Mesenchymal stem cell (in vitro differentiated cells and primary cell): Measurements from ENCODE around the gene SYNPO.

Source experiments
- DNase-seq: peaks from one replicate; pipeline ENCODE4 v3.0.0-alpha.2; 2013
- H2AFZ ChIP-seq: one replicate; pipeline ENCODE4 v1.6.1; 2013; ENCODE audit warnings: low read depth, mild to moderate bottlenecking, control low read depth, inconsistent platforms, low read length, moderate library complexity
- H2AK5ac ChIP-seq: 2 replicates; pipeline ENCODE4 v1.6.1; 2013; ENCODE audit warnings: low read length, moderate library complexity, mild to moderate bottlenecking, inconsistent platforms; ENCODE audit not compliant: severe bottlenecking
- H2BK120ac ChIP-seq: one replicate; pipeline ENCODE4 v1.6.1; 2013; ENCODE audit warnings: low read depth, mild to moderate bottlenecking, inconsistent platforms, low read length, moderate library complexity
- H2BK12ac ChIP-seq, 2 experiments: one replicate each; pipeline ENCODE4 v1.6.1; 2013; ENCODE audit warnings: inconsistent platforms in 2 of 2, low read length in 2 of 2, mild to moderate bottlenecking in 2 of 2, moderate library complexity in 2 of 2, control low read depth in 1 of 2
- H2BK15ac ChIP-seq: one replicate; pipeline ENCODE4 v1.6.1; 2013; ENCODE audit warnings: mild to moderate bottlenecking, low read depth, inconsistent platforms; ENCODE audit not compliant: poor library complexity, severe bottlenecking
- H2BK5ac ChIP-seq: 2 replicates; pipeline ENCODE4 v1.6.1; 2013; ENCODE audit warnings: low read depth, mild to moderate bottlenecking, low read length, control low read depth, inconsistent platforms; ENCODE audit not compliant: poor library complexity, severe bottlenecking
- H3K14ac ChIP-seq, 2 experiments: one replicate each; pipeline ENCODE4 v1.6.1; 2013; ENCODE audit warnings: inconsistent platforms in 2 of 2, low read length in 2 of 2, control low read depth in 1 of 2, mild to moderate bottlenecking in 1 of 2, moderate library complexity in 1 of 2
- H3K18ac ChIP-seq, 2 experiments: one replicate each; pipeline ENCODE4 v1.6.1; 2013; ENCODE audit warnings: inconsistent platforms in 2 of 2, low read length in 2 of 2, control low read depth in 1 of 2, low read depth in 1 of 2, mild to moderate bottlenecking in 1 of 2
- H3K23ac ChIP-seq, 2 experiments: one replicate each; pipeline ENCODE4 v1.6.1; 2013; ENCODE audit warnings: inconsistent platforms in 2 of 2, low read length in 2 of 2, mild to moderate bottlenecking in 2 of 2, moderate library complexity in 2 of 2, control low read depth in 1 of 2
- H3K27ac ChIP-seq: 2 replicates; pipeline ENCODE4 v1.5.1; 2013; ENCODE audit warnings: mild to moderate bottlenecking, moderate library complexity, low read length, control low read depth, inconsistent platforms; ENCODE audit not compliant: poor library complexity, severe bottlenecking
- H3K27me3 ChIP-seq, 2 experiments: 2 replicates each; pipeline versions ENCODE4 v1.6.1 to v1.7.0; 2013; ENCODE audit warnings: low read length in 2 of 2, mild to moderate bottlenecking in 2 of 2, moderate library complexity in 2 of 2, control low read depth in 1 of 2, inconsistent platforms in 1 of 2; ENCODE audit not compliant: control insufficient read depth in 1 of 2, insufficient read depth in 1 of 2
- H3K36me3 ChIP-seq, 2 experiments: 2 replicates each; pipeline versions ENCODE4 v1.6.1 to v1.7.0; 2013; ENCODE audit warnings: low read length in 2 of 2, control low read depth in 1 of 2, inconsistent platforms in 1 of 2, low read depth in 1 of 2, mild to moderate bottlenecking in 1 of 2; ENCODE audit not compliant: insufficient read depth in 2 of 2, control insufficient read depth in 1 of 2
- H3K4ac ChIP-seq, 2 experiments: one replicate each; pipeline ENCODE4 v1.6.1; 2013; ENCODE audit warnings: inconsistent platforms in 2 of 2, low read length in 2 of 2, mild to moderate bottlenecking in 2 of 2, moderate library complexity in 2 of 2, control low read depth in 1 of 2, low read depth in 1 of 2
- H3K4me1 ChIP-seq: 2 replicates; pipeline ENCODE4 v1.6.1; 2013; ENCODE audit warnings: low read depth, low read length, control low read depth; ENCODE audit not compliant: control insufficient read depth, insufficient read depth
- H3K4me2 ChIP-seq: 2 replicates; pipeline ENCODE4 v1.6.1; 2013; ENCODE audit warnings: low read length, mild to moderate bottlenecking, inconsistent platforms; ENCODE audit not compliant: poor library complexity, severe bottlenecking
- H3K4me3 ChIP-seq, 2 experiments: 2 replicates each; pipeline versions ENCODE4 v1.5.1 to v1.7.0; 2013; ENCODE audit warnings: low read length in 2 of 2, mild to moderate bottlenecking in 2 of 2, control low read depth in 1 of 2, low read depth in 1 of 2; ENCODE audit not compliant: insufficient read depth in 1 of 2
- H3K79me1 ChIP-seq: replicated peaks from 2 replicates; pipeline ENCODE4 v1.6.1; 2013; ENCODE audit warnings: mild to moderate bottlenecking, control low read depth, low read length, inconsistent platforms; ENCODE audit not compliant: poor library complexity, severe bottlenecking
- H3K9ac ChIP-seq: 2 replicates; pipeline ENCODE4 v1.7.0; 2013; ENCODE audit warnings: mild to moderate bottlenecking, low read length, moderate library complexity
- H3K9me3 ChIP-seq: 2 replicates; pipeline ENCODE4 v1.7.0; 2013; ENCODE audit warnings: mild to moderate bottlenecking, low read length; ENCODE audit not compliant: control insufficient read depth
- H4K8ac ChIP-seq: one replicate; pipeline ENCODE4 v1.6.1; 2013; ENCODE audit warnings: inconsistent platforms, mild to moderate bottlenecking, low read length, moderate library complexity
- H4K91ac ChIP-seq: one replicate; pipeline ENCODE4 v1.6.1; 2013; ENCODE audit warnings: mild to moderate bottlenecking, low read length, inconsistent platforms
- WGBS: methylation state at CpG from one replicate; pipeline ENCODE4 v1.1.7; 2013; ENCODE audit warnings: mixed read lengths; 5-methylcytosine and 5-hydroxymethylcytosine counted together

SYNPO gene

GRCh38 chr5:150614661-150615060, 25.8 kb upstream of the SYNPO start:
- Histone ChIP-seq H3K23ac (no peak overlapping the region), H4K91ac (no peak overlapping the region), H3K9ac (no peak overlapping the region), H2BK15ac (no peak overlapping the region), H4K8ac (no peak overlapping the region), H2BK12ac (no peak overlapping the region), H3K4me2 (no peak overlapping the region), H3K14ac (no peak overlapping the region), H3K27ac (no peak overlapping the region), H3K18ac (no peak overlapping the region), H2BK5ac (no peak overlapping the region), H2BK120ac (no peak overlapping the region), H3K27me3 (peaks cover 28 to 54% of the 10 kb centered on the region in 2 experiments), H3K4me1 (peaks cover 22% of the 10 kb centered on the region), H3K4me3 (no peak overlapping the region), H2AFZ (no peak overlapping the region), H3K9me3 (no peaks in the 10 kb centered on the region), H3K4ac (no peak overlapping the region), H3K36me3 (no peaks in the 10 kb centered on the region), H3K79me1 (no peaks in the 10 kb centered on the region), H2AK5ac (no peak overlapping the region)
- 91% methylated on average over 4 of the region's 4 CpGs for WGBS
- no peak for DNase-seq

GRCh38 chr5:150615141-150615699, 25.2 kb upstream of the SYNPO start:
- H3K14ac ChIP-seq: no peak overlapping the region
- H2AK5ac ChIP-seq: no peak overlapping the region
- H3K36me3 ChIP-seq: no peaks in the 10 kb centered on the region
- no peak overlapping the region for H4K8ac ChIP-seq
- no peak overlapping the region for H2BK5ac ChIP-seq
- no peak for DNase-seq
- no peak overlapping the region for H2BK15ac ChIP-seq
- H2BK120ac ChIP-seq: no peak overlapping the region
- H3K4ac ChIP-seq: no peak overlapping the region
- H3K9ac ChIP-seq: peak overlapping the region; percentile 33
- H2AFZ ChIP-seq: no peak overlapping the region
- H3K4me1 ChIP-seq: peaks cover 22% of the 10 kb centered on the region
- no peak overlapping the region for H3K4me2 ChIP-seq
- H3K4me3 ChIP-seq: peak overlapping the region in 1 of 2 experiments; percentile 2
- no peak overlapping the region for H2BK12ac ChIP-seq
- H3K27ac ChIP-seq: no peak overlapping the region
- no peak overlapping the region for H3K18ac ChIP-seq
- H4K91ac ChIP-seq: no peak overlapping the region
- H3K79me1 ChIP-seq: no peaks in the 10 kb centered on the region
- 37% methylated on average over 16 of the region's 17 CpGs for WGBS
- H3K9me3 ChIP-seq: no peaks in the 10 kb centered on the region
- H3K27me3 ChIP-seq: peaks cover 28 to 54% of the 10 kb centered on the region in 2 experiments
- H3K23ac ChIP-seq: no peak overlapping the region

GRCh38 chr5:150616024-150616470, 24.4 kb upstream of the SYNPO start:
- H3K27me3 ChIP-seq: peaks cover 28 to 54% of the 10 kb centered on the region in 2 experiments
- no peak overlapping the region for H4K8ac ChIP-seq
- H2BK12ac ChIP-seq: peak overlapping the region in 1 of 2 experiments; percentile 10
- 83% methylated on average over 5 of the region's 5 CpGs for WGBS
- H3K27ac ChIP-seq: no peak overlapping the region
- no peak overlapping the region for H3K14ac ChIP-seq
- no peak overlapping the region for H3K18ac ChIP-seq
- no peak overlapping the region for H3K4ac ChIP-seq
- no peak overlapping the region for H2BK15ac ChIP-seq
- no peak overlapping the region for H2BK120ac ChIP-seq
- peaks cover 22% of the 10 kb centered on the region for H3K4me1 ChIP-seq
- H3K9ac ChIP-seq: no peak overlapping the region
- no peak overlapping the region for H3K4me3 ChIP-seq
- H3K9me3 ChIP-seq: no peaks in the 10 kb centered on the region
- H2BK5ac ChIP-seq: no peak overlapping the region
- no peak overlapping the region for H3K23ac ChIP-seq
- H4K91ac ChIP-seq: no peak overlapping the region
- no peak overlapping the region for H2AK5ac ChIP-seq
- H3K4me2 ChIP-seq: no peak overlapping the region
- no peaks in the 10 kb centered on the region for H3K79me1 ChIP-seq
- H3K36me3 ChIP-seq: no peaks in the 10 kb centered on the region
- H2AFZ ChIP-seq: no peak overlapping the region
- DNase-seq: no peak

- Histone ChIP-seq H3K4ac (no peak overlapping the region), H2AK5ac (no peak overlapping the region), H3K23ac (no peak overlapping the region), H2BK5ac (no peak overlapping the region), H3K4me3 (no peak overlapping the region), H3K27me3 (peaks cover 28 to 53% of the 10 kb centered on the region in 2 experiments), H2BK120ac (no peak overlapping the region), H3K14ac (no peak overlapping the region), H3K27ac (no peak overlapping the region), H3K79me1 (no peaks in the 10 kb centered on the region), H2AFZ (no peak overlapping the region), H3K4me2 (no peak overlapping the region), H3K18ac (no peak overlapping the region), H3K36me3 (no peaks in the 10 kb centered on the region), H2BK15ac (no peak overlapping the region), H2BK12ac (peak overlapping the region in 1 of 2 experiments; percentile 10), H3K9me3 (no peaks in the 10 kb centered on the region), H3K4me1 (peaks cover 22% of the 10 kb centered on the region), H4K91ac (no peak overlapping the region), H4K8ac (no peak overlapping the region), H3K9ac (no peak overlapping the region)
- DNase-seq: no peak
- WGBS: 93% methylated on average over 1 of the region's 1 CpG
Measured at GRCh38 chr5:150616506-150616905, 24.0 kb upstream of the SYNPO start.
